DND-41 (cell line): ENCODE results near the gene RCOR1.

Source experiments
- CTCF ChIP-seq: IDR thresholded peaks from 2 replicates; pipeline ENCODE4 v1.5.1; 2012; ENCODE audit warnings: borderline replicate concordance, low read length, moderate library complexity, mild to moderate bottlenecking; ENCODE audit not compliant: poor library complexity, severe bottlenecking; ENCODE audit errors: extremely low read depth
- EZH2 ChIP-seq: IDR thresholded peaks from 3 replicates; pipeline ENCODE4 v1.6.1; 2012; ENCODE audit warnings: borderline replicate concordance, low read depth, mild to moderate bottlenecking, moderate library complexity, low read length, inconsistent platforms; ENCODE audit not compliant: severe bottlenecking

- TF ChIP-seq CTCF, result no peak
- no peak for TF ChIP-seq EZH2
Observed at GRCh38 chr14:102761206-102761605, 168.8 kb downstream of the RCOR1 start.
